VCaP (cell line): ENCODE measurements around the gene ADGRV1.
"Not testable (repeated sequence)": the region's sequence is repeated elsewhere in the genome, so short reads cannot be mapped to it uniquely, and the experiment has no call there.

ENCODE experiments used
- H3K27ac ChIP-seq: fragments of 450-650 bp; 2 replicates; pipeline ENCODE4 v1.5.1; 2017
- CTCF ChIP-seq: fragments of 450-650 bp; conservative IDR thresholded peaks from 2 replicates; pipeline ENCODE4 v1.5.1; 2017; ENCODE audit warnings: mild to moderate bottlenecking, moderate library complexity

Gene ADGRV1

GRCh38 chr5:90657030-90657429, 98.4 kb downstream of the ADGRV1 start:
- TF ChIP-seq CTCF = no peak
- H3K27ac ChIP-seq = no peak overlapping the region

- TF ChIP-seq CTCF = no peak
Observed at GRCh38 chr5:90657788-90658187, 99.2 kb downstream of the ADGRV1 start.

GRCh38 chr5:90658620-90659019, 100.0 kb downstream of the ADGRV1 start:
- TF ChIP-seq CTCF = no peak
- H3K27ac ChIP-seq = no peak overlapping the region

More at GRCh38 chr5:90657788-90658187, 99.2 kb downstream of the ADGRV1 start:
- H3K27ac ChIP-seq = no peak overlapping the region

GRCh38 chr5:90668079-90668565, 109.5 kb downstream of the ADGRV1 start:
- H3K27ac ChIP-seq = not testable (repeated sequence)

- H3K27ac ChIP-seq = no peak overlapping the region
- no peak for TF ChIP-seq CTCF
Observed at GRCh38 chr5:90675222-90675621, 116.6 kb downstream of the ADGRV1 start.

- no peak overlapping the region for H3K27ac ChIP-seq
Observed at GRCh38 chr5:90680921-90681563, 122.4 kb downstream of the ADGRV1 start.

GRCh38 chr5:90682278-90682677, 123.7 kb downstream of the ADGRV1 start:
- H3K27ac ChIP-seq = no peak overlapping the region
- TF ChIP-seq CTCF = no peak

More at GRCh38 chr5:90680921-90681563, 122.4 kb downstream of the ADGRV1 start:
- no peak for TF ChIP-seq CTCF

GRCh38 chr5:90685425-90686022, 126.9 kb downstream of the ADGRV1 start:
- no peak overlapping the region for H3K27ac ChIP-seq
- TF ChIP-seq CTCF = no peak

GRCh38 chr5:90686363-90686762, 127.8 kb downstream of the ADGRV1 start:
- not testable (repeated sequence) for H3K27ac ChIP-seq

- not testable (repeated sequence) for H3K27ac ChIP-seq
Observed at GRCh38 chr5:90687458-90687857, 128.9 kb downstream of the ADGRV1 start.
